Measurements from ENCODE around the gene NPC1L1. TPM values are rescaled to one million over a fixed set of nuclear protein-coding genes. Genes with fewer than 3 reads are reported as not detected.
"Not testable (repeated sequence)": the region's sequence is repeated elsewhere in the genome, so short reads cannot be mapped to it uniquely, and the experiment has no call there.

Gene NPC1L1
- total RNA-seq, 6 experiments from 2014 or later: 17.0 to 49.8 (median 21.1) TPM

DNA sequence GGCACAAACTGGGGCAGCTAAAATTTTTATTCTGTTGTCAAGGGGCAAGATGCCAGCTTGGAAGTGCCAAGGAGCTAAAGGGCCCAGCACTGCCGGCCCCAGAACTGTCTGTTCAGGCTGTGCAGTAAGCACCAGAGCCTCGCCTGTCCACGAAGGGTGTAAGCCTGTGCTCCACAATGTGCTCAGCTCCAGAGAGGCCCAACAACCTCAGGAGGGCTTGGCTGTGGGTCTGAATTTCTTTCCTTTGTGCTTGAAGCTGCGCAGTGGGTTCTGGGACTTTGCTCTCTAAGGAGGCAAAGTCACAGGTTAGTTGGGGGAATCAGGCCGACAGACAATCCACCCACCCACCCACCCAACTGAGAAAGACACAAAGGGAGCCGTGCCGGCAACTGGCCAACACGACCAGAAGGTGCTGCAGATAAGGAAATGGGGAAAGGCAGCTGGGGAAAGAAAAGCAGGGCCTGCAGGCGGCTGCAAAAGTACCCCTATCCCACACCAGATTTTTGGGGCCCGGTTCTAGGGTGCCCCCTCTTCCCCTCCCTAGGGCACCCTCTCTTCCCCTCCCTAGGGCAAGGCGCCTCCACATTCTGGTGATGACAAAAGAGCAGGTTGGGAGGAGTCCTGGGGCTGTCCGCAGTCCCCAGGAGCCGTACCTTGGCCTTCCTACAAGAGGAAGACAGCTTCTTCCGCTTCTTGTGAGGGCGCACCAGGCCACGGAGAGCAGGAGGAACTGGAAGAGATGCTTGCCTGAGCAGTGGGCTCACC lies 24.8 kb upstream of the NPC1L1 start:
- intact Hi-C loops (cut with DNase I): loop anchor here (10.0 kb wide), 2 partner anchors 71 to 81 kb away; partner anchors contain the start of gene NUDCD3 (in 1 of the 2)
- peaks cover 0 to 30% (median 9%) of the 10 kb centered on the region in 4 donors for H3K4me1 ChIP-seq
- ATAC-seq (peak in 3 of 4 donors; percentile 5 to 19 (median 7)), DNase-seq (no peak)
- no peak for TF ChIP-seq POLR2A (IDR thresholded peaks at IDR 0.05)
- TF ChIP-seq, protein P1, sequence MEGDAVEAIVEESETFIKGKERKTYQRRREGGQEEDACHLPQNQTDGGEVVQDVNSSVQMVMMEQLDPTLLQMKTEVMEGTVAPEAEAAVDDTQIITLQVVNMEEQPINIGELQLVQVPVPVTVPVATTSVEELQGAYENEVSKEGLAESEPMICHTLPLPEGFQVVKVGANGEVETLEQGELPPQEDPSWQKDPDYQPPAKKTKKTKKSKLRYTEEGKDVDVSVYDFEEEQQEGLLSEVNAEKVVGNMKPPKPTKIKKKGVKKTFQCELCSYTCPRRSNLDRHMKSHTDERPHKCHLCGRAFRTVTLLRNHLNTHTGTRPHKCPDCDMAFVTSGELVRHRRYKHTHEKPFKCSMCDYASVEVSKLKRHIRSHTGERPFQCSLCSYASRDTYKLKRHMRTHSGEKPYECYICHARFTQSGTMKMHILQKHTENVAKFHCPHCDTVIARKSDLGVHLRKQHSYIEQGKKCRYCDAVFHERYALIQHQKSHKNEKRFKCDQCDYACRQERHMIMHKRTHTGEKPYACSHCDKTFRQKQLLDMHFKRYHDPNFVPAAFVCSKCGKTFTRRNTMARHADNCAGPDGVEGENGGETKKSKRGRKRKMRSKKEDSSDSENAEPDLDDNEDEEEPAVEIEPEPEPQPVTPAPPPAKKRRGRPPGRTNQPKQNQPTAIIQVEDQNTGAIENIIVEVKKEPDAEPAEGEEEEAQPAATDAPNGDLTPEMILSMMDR (IDR thresholded peaks at IDR 0.05): no peak
- peak overlapping the region in 1 of 3 donors; percentile 88 for H3K27ac ChIP-seq
- peaks cover 13 to 66% (median 33%) of the 10 kb centered on the region in 4 donors for H3K36me3 ChIP-seq
- H3K4me3 ChIP-seq: no peak overlapping the region
- 61% methylated on average over 5 of the region's 16 CpGs for WGBS (ENCODE audit: insufficient coverage, low coverage, low lambda C conversion rate, missing lambda C conversion rate)
- no peaks in the 10 kb centered on the region for H3K9me3 ChIP-seq
- H3K27me3 ChIP-seq: no peaks in the 10 kb centered on the region

- Histone ChIP-seq H3K36me3 (peaks cover 11 to 59% (median 27%) of the 10 kb centered on the region in 4 donors), H3K27ac (peak overlapping the region in 1 of 3 donors; percentile 88), H3K9me3 (no peaks in the 10 kb centered on the region), H3K4me3 (no peak overlapping the region), H3K27me3 (no peaks in the 10 kb centered on the region), H3K4me1 (peaks cover 0 to 30% (median 9%) of the 10 kb centered on the region in 4 donors)
- DNase-seq: peak; percentile 75 to 82 (median 79)
- peak; percentile 74 to 83 (median 80) for ATAC-seq
- 56% methylated on average over 5 of the region's 13 CpGs for WGBS (ENCODE audit: insufficient coverage, low coverage, low lambda C conversion rate, missing lambda C conversion rate)
- TF ChIP-seq POLR2A (IDR thresholded peaks at IDR 0.05): no peak
- TF ChIP-seq, protein P1 (IDR thresholded peaks at IDR 0.05): peak; percentile 97 to 99 (median 98)
- intact Hi-C loops (cut with DNase I): loop anchor here (10.0 kb wide), 2 partner anchors 70 to 80 kb away; partner anchors contain the start of gene NUDCD3 (in 1 of the 2)
Observed at GRCh38 chr7:44565097-44565794, 24.1 kb upstream of the NPC1L1 start.

- no peak for TF ChIP-seq POLR2A (IDR thresholded peaks at IDR 0.05)
- TF ChIP-seq, protein P1 (IDR thresholded peaks at IDR 0.05): no peak
- H3K36me3 ChIP-seq: peaks cover 11 to 52% (median 21%) of the 10 kb centered on the region in 4 donors
Observed at GRCh38 chr7:44564606-44565005, 23.5 kb upstream of the NPC1L1 start.

DNA sequence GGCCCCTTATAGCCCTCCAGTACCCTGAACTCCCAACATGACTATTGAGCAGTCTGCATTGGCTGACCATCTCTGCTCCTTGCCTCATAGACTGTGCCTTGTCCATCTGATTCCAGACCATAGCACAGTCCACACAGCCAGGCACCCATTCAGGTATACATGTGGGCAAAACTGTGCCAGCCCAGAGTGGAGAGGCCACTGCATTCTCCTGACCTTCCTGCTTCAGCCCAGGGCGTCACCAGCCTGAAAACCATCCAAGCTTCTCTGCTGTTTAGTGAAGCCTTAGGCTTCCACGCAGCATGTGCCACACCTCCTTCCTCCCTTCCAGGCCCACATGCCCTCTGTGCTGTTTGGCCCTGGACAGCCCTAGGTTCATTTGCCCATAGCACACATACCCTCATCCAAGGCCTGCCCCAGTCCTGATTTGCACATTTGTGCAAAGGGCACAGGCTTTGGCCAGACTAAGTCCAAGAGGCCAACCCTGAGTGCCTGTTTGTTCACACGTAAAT lies 22.1 kb upstream of the NPC1L1 start:
- Histone ChIP-seq H3K9me3 (no peaks in the 10 kb centered on the region), H3K4me1 (peaks cover 0 to 30% (median 9%) of the 10 kb centered on the region in 4 donors), H3K4me3 (no peak overlapping the region), H3K36me3 (peaks cover 5 to 38% (median 11%) of the 10 kb centered on the region in 4 donors), H3K27me3 (no peaks in the 10 kb centered on the region), H3K27ac (peak overlapping the region in 2 of 3 donors; percentile 81 to 88)
- TF ChIP-seq POLR2A (IDR thresholded peaks at IDR 0.05): no peak
- TF ChIP-seq, protein P1 (IDR thresholded peaks at IDR 0.05): no peak
- WGBS (ENCODE audit: insufficient coverage, low coverage, low lambda C conversion rate, missing lambda C conversion rate): 29% methylated on average over 3 of the region's 3 CpGs
- ATAC-seq: peak; percentile 76 to 90 (median 84)
- DNase-seq: peak; percentile 74 to 96 (median 93)
- intact Hi-C loops (cut with DNase I): loop anchor here (10.0 kb wide), 2 partner anchors 68 to 78 kb away; partner anchors contain the start of gene NUDCD3 (in 1 of the 2)

More at GRCh38 chr7:44564606-44565005, 23.5 kb upstream of the NPC1L1 start:
- WGBS (ENCODE audit: insufficient coverage, low coverage, low lambda C conversion rate, missing lambda C conversion rate): 86% methylated on average over 1 of the region's 2 CpGs
- intact Hi-C loops (cut with DNase I): loop anchor here (10.0 kb wide), 2 partner anchors 70 to 80 kb away; partner anchors contain the start of gene NUDCD3 (in 1 of the 2)
- Histone ChIP-seq H3K4me3 (no peak overlapping the region), H3K27ac (peak overlapping the region in 1 of 3 donors; percentile 88), H3K9me3 (no peaks in the 10 kb centered on the region), H3K4me1 (peaks cover 0 to 30% (median 9%) of the 10 kb centered on the region in 4 donors), H3K27me3 (no peaks in the 10 kb centered on the region)
- DNase-seq (no peak), ATAC-seq (no peak)

DNA sequence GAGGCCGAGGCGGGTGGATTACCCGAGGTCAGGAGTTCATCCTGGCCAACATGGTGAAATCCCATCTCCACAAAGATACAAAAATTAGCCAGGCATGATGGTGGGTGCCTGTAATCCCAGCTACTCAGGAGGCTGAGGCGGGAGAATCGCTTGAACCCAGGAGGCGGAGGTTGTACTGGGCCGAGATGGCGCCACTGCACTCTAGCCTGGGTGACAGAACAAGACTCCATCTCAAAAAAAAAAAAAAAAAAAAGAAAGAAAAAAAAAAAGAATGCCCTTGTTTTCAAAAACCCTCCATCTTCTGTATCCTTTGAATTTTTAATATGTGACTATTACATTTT lies 21.5 kb upstream of the NPC1L1 start:
- peaks cover 2 to 32% (median 6%) of the 10 kb centered on the region in 4 donors for H3K36me3 ChIP-seq
- H3K9me3 ChIP-seq, ATAC-seq, H3K4me3 ChIP-seq, H3K27me3 ChIP-seq: not testable (repeated sequence)
- H3K27ac ChIP-seq: peak overlapping the region in 2 of 3 donors; percentile 27 to 80
- DNase-seq: peak in 1 of 3 donors; percentile 21
- H3K4me1 ChIP-seq: peaks cover 0 to 30% (median 9%) of the 10 kb centered on the region in 4 donors
- intact Hi-C loops (cut with DNase I): loop anchor here (10.0 kb wide), 2 partner anchors 68 to 78 kb away; partner anchors contain the start of gene NUDCD3 (in 1 of the 2)
- 33% methylated on average over 3 of the region's 8 CpGs for WGBS (ENCODE audit: insufficient coverage, low coverage, low lambda C conversion rate, missing lambda C conversion rate)
